Testis (tissue), 2 donors: Measurements from ENCODE around the gene SERPINA12.

Source experiments
- CTCF ChIP-seq, 3 experiments: fragments of 450-650 bp in 2 of 3; fragments of 200-600 bp in 1 of 3; sonication (generic) in 1 of 3; IDR thresholded peaks; one replicate each; pipeline ENCODE4 v1.5.1; 2016 to 2019; ENCODE audit warnings: antibody characterized with exemption in 3 of 3, mild to moderate bottlenecking in 2 of 3, moderate library complexity in 1 of 3
- POLR2A ChIP-seq: fragments of 450-650 bp; IDR thresholded peaks from one replicate; pipeline ENCODE4 v1.6.1; 2017; ENCODE audit warnings: antibody characterized with exemption, mild to moderate bottlenecking, moderate library complexity

- TF ChIP-seq CTCF (IDR thresholded peaks at IDR 0.05) = no peak
- no peak for TF ChIP-seq POLR2A
Observed at GRCh38 chr14:94458096-94458495, 51.2 kb downstream of the SERPINA12 start.
